ENCODE data around the gene EIF4A3.

Gene EIF4A3

DNA sequence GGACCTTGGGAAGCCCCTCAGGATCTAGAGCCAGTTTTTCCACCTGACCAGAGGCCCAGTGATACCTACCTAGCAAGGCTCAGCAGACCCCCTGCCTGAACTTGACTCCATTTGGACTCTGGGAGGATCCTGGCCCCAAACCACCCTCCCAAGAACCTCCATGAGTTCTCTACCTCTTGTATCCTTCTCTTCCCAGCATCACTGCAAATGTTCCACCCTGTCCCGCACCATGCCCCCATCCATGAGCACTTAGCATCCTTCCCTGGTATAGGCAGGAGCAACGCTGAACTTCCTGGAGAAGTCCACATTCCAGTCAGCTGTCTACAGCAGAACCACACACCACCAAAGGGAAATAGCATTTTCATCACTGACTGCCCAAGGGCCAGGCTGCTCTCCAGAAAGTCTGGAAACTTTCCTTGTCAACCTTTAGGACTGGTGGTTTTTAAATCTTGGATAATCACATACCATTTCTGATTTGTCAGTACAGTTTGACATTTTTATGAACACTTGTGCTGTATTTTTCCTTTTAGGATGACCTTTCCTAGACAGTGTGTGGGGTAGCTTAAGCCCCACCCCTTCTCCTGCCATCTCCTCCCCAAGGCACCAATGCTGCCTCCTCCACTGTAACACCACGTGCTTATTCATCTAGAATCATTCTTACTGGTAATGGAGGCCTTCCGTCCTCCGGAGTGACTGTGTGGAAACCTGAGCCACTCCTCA lies 13.9 kb downstream of the EIF4A3 start:
- no peak for DNase-seq (ENCODE audit: low read depth)

DNA sequence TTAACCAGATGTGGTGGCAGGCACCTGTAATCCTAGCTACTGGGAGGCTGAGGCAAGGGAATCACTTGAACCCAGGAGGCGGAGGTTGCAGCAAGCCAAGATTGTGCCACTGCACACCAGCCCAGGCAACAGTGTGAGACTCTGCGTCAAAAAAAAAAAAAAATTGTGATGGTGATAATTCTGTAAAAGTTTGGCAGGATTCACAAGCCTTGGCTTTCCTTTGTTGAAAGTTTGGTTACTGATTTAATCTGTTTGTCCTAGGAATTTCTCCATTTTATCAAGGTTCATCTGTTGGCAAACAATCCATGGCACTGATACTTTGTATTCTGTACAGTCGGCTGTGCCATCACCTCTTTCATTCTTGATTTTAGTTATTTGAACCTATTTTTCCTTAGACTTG lies 15.9 kb downstream of the EIF4A3 start:
- no peak for DNase-seq (ENCODE audit: low read depth)

DNA sequence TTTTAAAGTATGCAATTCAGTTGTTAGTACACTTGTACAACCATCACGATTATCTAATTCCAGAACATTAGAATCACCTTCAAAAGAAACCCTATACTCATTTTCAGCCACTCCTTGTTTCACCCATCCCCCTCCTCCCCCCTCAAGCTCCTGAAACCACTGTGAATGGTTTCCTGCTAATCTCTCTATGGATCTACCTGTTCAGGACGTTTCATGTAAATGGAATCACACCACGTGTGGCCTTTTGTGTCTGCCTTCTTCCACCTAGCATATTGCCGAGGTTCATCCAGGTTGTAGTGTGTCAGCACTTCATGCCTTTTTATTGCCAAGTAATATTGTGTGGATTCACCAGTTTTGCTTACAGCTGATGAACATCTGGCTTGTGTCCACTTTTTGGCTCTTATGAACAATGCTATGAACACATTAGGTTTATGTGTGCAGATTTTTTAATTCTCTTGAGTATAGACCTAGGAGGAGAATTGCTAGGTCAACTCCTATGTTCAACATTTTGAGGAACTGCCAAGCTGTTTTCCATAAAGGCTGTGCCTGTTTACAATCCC lies 17.8 kb downstream of the EIF4A3 start:
- DNase-seq (ENCODE audit: low read depth): no peak

DNA sequence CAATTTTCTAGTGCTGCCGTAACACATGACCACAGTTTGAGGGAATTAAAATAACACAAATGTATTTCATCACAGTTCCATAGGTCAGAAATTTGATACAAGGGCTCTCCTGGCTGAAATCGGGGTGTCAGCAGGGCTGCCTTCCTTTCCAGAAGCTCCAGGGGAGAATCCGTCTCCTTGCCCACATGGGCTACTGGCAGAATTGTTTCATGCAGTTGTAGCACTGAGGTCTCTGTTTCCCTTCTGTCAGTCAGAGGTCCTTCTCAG lies 20.5 kb downstream of the EIF4A3 start:
- DNase-seq (ENCODE audit: low read depth): no peak

DNA sequence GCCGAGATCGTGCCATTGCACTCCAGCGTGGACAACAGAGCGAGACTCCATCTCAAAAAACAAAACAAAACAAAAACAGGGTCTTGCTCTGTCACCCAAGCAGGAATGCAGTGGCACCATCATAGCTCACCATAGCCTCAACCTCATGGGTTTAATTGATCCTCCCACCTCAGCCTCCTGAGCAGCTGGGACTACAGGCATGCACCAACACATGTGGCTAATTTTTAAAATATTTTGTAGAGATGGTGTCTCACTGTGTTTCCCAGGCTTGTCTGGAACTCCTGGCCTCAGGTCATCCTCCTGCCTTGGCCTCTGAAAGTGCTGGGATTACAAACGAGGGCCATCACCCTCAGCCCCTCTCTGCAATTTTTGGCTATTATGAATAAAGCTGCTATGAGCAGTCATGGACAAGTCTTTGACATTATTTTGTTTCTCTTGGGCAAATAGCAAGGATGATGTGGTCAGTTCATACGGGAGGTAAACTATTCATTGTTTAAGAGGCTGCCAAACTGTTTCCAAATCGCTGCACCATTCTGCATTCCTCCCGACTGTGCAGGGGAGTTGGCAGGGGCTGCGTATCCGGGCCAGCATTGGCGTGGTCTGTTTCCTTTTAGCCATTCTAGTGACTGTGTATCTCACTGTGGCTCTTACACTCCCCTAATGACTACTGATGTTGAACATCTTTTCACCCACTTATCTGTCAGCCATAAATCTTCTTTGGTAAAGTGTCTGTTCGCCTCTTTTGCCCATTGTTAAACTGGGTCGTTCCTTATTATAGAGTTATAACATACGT lies 21.1 kb downstream of the EIF4A3 start:
- DNase-seq (ENCODE audit: low read depth): no peak

DNA sequence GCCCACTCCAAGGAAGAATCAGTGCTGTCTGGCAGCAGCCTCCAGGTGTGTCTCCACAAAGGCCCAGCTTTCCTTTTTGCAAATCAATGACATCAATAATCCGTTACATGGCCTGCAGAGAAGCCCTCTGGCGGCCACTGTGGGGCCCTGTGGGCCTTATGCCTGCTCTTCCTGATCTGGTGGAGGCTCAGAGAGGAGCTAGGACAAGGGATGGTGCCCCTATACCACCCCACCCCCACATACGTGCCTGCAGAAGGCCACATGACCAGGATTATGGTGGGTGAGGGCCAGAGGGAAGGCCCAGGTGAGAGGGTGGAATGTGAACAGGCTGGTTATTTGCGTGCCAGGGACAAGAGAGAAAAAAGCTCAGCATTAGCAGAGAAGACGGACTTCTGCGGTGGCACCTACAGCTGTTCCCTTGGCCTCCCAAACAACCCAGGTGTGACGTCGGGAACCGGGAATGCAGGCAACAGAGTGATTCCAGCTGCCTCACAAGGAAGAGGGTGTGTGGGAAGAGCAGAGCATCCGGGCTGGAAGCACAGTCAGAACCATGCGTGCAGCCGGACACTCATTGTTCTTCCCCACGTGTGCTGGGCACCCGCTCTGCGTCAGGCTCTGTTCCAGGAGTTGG lies 22.5 kb downstream of the EIF4A3 start:
- DNase-seq (ENCODE audit: low read depth): no peak

DNA sequence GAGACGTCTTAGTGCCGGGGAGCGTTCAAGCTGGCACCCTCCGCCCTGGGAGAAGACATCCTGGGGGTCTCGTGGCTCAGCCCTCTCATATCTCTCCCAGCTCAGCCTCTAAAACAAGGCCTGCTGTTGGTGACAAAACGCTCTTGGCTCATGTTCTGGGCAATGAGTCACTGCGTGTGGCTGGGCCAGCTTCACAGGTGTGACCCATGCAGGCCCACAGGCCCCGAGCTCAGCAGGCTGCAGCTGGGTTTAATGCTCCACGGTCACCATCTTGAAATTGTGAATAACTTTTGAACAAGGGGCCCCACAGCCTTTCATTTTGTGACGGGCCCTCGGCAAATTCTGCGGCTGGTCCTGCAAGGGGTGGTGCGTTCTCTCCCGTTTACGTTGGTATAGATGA lies 23.1 kb downstream of the EIF4A3 start:
- DNase-seq (ENCODE audit: low read depth): no peak

DNA sequence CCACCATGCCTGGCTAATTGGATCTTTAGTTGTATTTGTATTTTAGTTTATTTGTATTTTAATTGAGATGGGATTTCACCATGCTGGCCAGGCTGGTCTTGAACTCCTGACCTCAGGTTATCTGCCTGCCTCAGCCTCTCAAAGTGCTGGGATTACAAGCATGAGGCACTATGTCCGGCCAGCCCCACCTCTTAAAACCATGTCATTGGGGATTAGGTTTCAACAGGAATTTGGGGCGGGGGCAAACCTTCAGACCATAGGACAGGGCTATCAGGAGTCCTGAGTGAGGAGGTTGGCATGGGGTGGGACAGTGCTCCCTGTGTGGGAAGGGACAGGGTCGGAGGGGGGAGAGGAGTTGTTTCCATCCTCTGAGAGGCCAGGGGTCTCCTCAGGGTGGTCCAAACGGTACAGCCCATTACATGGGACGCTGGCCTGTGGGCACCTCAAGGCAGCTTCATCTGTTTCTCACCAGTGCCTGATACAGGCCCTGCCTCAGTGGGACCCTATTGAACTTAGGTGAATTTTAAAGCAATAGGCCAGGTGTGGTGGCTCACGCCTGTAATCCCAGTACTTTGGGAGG lies 23.9 kb downstream of the EIF4A3 start:
- DNase-seq (ENCODE audit: low read depth): no peak

DNA sequence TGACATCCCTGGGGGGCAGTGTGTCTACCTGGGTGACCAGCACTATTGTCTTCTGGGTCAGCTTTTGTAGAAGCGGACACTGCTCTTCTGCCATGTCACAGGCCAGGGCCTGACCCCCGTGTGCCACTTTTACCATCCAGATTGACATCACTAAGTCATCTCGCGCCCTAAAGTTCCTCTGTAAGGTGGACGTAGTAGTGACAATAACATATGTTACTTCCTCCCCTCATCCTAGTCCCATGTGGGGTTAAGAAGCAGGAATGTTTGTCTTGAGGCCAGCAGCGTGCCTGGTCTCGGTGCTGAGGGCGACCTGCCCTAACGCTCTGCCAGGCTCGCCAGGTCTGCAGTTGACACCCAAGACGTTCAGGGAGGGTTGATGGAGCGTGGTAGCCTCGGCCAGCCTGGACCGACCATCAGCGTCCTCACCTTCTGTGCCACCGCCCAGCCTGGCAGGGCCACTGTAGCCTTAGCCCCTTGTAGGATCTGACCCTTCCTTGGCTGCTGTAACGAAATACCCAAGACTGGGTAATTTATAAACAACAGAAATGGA lies 24.8 kb downstream of the EIF4A3 start:
- DNase-seq (ENCODE audit: low read depth): no peak

DNA sequence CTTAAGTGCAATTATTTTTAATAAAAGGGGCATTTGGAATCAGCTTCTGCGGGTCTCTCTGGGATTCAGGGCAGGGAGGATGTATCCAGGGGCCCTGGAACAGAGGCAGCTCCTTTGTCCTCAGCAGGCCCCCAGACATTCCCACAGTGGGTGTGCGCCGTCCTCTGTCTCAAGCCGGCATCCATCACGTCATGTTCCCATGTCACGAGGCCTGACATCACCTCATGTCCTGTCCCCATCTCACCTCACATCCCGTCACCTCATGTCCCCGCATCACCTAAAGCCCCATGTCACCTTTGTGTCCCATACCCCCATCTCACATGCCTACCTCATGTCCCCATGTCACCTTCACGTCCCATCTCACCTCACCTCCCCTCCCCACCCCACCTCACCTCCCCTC lies 27.1 kb downstream of the EIF4A3 start:
- DNase-seq (ENCODE audit: low read depth): no peak

DNA sequence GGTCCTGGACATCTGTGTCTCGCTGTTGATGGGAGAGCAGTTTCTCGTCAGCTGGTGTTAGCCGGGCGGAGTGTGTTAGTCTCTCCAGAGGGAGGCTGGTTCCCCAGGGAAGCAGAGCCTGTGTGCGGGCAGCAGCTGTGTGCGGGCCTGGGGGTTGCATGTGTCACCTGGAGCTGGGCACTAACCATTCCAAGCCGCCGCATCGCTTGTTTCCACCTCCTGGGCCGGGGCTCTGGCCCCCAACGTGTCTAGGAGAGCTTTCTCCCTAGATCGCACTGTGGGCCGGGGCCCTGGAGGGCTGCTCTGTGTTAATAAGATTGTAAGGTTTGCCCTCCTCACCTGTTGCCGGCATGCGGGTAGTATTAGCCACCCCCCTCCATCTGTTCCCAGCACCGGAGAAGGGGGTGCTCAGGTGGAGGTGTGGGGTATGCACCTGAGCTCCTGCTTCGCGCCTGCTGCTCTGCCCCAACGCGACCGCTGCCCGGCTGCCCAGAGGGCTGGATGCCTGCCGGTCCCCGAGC lies 27.6 kb downstream of the EIF4A3 start:
- DNase-seq (ENCODE audit: low read depth): no peak

DNA sequence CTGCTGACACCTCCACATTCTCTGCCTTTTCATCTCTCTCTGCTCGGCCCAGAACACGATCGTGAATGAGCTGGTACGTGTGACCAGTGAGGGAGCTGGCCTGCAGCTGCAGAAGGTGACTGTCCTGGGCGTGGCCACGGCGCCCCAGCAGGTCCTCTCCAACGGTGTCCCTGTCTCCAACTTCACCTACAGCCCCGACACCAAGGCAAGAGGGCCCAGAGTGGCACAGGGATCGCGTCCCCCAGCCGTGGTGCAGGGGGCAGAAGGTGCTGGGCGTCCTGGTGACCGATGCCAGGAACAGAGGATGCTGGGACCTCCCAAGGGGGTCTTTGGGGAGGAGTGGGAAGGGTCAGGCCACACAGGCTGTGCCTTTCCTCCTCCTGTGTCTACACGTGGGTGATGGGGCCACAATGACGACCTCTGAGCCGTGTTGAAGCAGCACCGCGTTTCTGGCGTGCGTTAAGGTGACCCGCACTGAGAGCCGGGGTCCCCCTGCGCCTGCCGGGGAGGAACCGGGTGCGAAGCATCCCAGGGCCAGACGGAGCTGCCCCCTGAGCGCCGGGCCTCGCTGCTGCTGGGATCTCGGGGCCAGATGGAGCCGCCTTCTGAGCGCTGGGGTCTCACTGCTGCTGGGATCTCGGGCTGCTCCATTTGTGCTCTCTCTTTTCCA lies 28.2 kb downstream of the EIF4A3 start:
- DNase-seq (ENCODE audit: low read depth): no peak

DNA sequence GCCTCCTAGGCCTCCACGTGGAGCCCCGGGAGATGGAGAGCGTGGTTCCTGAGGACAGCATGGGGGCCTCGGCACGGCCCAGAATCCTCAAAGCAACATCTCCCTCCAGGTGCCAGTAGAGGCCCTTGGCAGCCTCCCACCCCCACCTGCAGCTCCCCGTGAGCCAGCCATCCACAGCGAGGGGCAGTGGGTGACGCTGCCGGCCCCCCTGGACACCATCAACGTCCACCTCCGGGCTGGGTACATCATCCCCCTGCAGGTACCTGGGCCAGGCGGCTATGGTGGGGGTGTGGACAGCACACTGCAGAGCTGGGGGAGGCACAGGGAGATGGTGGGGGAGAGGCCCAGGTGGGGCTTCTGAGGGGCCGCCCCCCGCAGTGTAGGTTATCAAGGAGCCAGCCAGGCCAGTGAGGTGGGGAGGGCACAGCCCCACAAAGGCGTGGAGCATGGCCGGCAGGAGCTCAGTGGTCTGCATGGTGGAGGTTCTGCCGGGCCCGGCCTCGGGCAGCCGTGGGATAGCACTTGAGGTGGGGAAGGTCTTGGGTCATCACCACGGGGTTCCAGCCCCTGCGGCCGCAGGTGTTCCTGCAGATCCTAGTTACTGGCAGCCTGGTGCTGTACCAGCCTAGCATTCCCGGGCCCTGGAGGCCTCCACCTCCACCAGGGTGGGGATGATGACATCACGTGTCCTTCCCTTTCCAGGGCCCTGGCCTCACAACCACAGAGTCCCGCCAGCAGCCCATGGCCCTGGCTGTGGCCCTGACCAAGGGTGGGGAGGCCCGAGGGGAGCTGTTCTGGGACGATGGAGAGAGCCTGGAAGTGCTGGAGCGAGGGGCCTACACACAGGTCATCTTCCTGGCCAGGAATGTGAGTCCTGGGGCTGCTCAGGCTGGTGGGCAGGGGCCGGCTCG lies 29.2 kb downstream of the EIF4A3 start:
- DNase-seq (ENCODE audit: low read depth): no peak

DNA sequence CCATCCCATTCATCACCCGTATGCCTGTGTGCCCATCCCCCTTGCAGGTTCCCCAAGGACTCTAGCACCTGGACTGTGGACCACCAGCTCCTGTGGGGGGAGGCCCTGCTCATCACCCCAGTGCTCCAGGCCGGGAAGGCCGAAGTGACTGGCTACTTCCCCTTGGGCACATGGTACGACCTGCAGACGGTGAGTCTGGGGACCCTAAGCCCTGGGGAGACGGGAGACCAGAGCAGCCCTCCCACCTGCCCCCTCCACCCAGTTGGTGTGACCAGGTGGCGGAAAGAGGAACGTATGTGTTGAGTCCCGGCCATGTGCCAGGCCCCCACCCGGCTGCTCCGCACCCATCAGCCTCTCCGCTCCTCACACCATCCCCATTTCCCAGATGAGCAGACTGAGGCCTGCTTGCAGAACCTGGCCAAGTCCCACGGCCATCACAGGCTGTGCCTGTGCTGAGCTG lies 30.0 kb downstream of the EIF4A3 start:
- no peak for DNase-seq (ENCODE audit: low read depth)

DNA sequence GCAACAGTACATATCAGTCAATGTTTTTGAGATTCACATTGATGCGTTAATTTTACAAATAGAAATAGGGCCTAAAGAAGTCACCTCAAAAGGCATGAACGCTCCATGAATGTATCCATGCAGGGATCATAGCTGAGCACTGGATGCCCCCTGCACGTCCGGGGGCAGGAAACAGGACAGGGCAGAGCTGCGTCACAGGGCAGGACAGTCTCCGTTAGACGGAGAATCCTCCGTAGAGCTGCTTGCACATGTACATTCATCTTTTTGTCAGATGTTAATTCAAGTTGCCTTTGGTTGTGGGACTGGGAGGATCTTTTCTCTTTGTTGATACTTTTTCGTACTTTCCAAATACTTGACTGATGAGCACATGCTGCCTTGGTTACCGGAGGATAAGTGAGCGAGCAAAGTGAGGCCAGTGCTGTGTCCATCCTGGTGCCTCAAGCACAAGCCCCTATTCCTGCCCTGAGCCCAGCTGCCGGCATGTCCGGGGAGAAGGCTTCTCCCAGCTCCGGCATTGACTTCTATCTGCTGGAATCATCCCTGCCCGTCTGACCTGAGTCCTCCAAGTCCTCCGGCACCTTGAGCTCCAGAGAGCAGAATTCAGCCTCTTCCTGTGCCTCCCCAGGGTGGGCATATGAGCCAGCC lies 30.5 kb downstream of the EIF4A3 start:
- no peak for DNase-seq (ENCODE audit: low read depth)

DNA sequence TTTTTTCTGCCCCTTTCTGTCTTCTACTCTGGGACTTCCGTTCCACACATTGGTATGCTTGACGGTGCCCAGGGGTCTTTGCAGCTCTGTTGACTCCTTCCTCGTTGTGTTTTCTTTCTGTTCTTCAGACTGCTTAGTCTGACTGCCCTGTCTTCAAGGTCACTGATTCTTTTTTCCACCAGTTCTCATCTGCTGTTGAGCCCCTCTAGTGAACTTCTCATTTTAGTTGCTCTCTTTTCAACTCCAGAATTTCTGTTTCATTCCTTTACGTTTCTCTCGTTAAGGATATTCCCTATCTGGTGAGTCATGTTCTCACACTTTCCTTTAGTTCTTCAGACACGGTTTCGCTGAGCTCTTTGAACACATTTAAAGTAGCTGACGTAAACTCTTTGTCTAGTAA lies 31.8 kb downstream of the EIF4A3 start:
- no peak for DNase-seq (ENCODE audit: low read depth)

DNA sequence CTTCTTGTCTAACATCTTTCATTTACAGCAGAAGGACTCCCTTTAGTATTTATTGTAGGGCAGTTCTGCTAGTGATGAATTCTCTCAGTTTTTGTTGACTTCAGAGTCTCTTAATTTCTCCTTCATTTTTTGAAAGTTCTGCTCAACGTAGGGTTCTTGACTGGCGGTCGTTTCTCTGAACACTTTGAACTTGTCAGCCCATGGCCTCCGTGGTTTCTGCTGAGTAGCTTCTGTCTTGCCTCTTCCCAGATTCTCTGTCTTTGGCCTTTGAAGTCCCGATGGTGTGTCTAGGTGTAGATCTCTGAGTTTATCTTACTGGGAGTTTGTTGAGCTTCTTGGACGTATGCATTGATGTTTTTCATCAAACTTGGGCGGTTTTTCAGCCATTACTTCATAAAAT lies 32.2 kb downstream of the EIF4A3 start:
- no peak for DNase-seq (ENCODE audit: low read depth)

DNA sequence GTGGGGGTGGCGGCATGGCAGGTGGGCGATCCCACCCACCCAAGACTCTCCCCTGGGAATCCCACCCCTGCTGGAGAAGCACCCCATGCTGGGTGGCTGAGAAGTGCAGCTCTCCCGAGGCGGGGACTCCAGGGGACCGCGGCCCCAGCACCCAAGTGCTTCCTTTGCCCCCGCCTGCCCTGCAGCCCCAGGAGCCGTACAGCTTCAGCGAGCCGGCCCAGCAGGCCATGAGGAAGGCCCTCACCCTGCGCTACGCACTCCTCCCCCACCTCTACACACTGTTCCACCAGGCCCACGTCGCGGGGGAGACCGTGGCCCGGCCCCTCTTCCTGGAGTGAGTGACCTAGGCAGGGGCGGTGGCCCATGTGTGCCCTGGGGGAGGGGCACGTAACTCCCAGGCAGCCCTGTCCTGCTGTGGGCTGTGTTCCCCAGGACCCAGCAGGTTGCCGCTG lies 33.9 kb downstream of the EIF4A3 start:
- DNase-seq (ENCODE audit: low read depth): no peak

DNA sequence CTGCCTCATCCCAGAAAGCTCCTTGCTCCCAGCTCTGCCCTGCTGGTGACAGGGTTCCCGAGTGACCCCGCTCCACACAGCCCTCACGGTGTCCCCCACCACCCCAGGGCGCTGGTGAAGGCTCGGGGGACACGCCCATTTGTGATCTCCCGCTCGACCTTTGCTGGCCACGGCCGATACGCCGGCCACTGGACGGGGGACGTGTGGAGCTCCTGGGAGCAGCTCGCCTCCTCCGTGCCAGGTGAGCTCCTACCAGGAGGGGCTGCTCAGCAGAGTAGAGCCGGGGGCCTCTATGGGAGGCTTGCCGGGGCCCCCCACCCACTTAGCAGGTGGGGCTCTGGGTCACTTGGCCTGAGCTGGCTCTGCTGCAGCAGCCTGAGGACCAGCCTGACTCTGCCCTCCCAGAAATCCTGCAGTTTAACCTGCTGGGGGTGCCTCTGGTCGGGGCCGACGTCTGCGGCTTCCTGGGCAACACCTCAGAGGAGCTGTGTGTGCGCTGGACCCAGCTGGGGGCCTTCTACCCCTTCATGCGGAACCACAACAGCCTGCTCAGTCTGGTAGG lies 34.4 kb downstream of the EIF4A3 start:
- no peak for DNase-seq (ENCODE audit: low read depth)

Measured in stimulated activated CD8-positive, alpha-beta memory T cell treated with anti-CD3 and anti-CD28 coated beads, Interleukin-4, amount 100 ng/mL, for 24 hours (primary cell).